Activated T-helper 1 cell treated with anti-CD3 and anti-CD28 coated beads, Interleukin-2, amount 50 U/mL, for 16 hours (primary cell): ENCODE results near the gene TCF12.

Experiments used
- DNase-seq, 2 donors: peaks; one replicate each; pipeline ENCODE4 v3.0.0-alpha.2; 2020; ENCODE audit warnings: low read depth in 1 of 2, low spot score in 1 of 2

Gene TCF12

DNA sequence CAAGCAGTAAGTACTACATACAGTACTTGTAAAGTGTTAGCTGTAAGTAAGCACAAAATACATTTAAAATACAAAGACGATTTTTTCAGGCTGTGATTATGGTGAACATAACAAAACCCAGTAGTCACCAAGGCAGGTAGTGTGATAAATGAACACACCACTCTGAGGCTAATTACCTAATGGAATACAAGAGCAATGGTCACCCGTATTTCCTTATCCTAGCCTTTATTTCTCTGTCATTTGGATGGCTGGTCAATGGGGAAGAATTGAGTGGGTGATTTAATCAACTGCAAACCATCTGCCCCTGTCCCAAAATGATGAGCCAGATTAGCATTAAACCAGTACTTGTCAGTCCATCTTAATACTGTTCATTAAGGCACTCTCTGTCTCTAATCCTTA, 368.7 kb downstream of the TCF12 start:
- no peak for DNase-seq

DNA sequence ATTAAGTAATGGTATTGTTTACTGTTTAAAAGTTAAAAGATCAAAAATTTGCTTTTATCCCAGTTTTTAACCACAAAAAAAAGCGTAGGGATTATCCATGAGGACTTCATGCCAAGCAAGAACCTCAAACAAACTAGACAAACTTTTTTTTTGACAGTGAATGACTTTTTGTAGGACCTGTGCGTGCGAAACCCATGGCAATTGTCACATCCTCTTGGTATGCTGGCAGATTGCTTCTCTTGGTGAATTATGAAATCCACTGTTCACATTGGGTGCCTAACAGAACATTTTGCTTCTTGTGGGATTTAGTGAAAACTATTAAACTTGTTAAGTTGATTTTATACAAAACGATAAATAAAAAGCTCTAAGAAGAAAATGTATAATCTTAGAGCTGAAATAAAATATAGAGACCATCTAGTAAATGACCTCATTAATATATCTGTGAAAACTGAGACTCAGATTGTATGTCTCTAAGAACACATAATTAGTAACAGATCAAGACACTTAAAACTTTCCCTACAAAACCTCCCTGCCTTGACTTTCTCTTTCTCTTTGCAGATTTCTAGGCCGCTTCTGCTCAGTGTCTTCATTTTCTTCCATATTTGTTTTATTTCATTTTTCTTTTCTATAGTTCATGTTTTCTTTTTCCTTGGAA, 370.6 kb downstream of the TCF12 start:
- DNase-seq = no peak

DNA sequence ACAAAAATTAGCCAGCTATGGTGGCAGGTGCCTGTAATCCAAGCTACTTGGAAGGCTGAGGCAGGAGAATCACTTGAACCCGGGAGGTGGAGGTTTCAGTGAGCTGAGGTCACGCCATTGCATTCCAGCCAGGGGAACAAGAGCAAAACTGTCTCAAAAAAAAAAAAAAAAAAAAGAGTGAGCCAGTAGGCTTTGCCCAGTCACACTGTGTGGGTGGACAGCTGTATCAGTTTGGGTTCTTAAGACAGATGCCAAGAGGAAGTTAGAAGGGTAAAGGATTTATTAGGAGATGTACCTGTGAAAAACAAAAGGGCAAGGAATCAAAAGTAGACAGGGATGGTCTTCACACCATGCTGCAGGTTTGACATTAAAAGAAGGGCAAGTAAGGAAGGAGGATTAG, 371.7 kb downstream of the TCF12 start:
- no peak for DNase-seq

DNA sequence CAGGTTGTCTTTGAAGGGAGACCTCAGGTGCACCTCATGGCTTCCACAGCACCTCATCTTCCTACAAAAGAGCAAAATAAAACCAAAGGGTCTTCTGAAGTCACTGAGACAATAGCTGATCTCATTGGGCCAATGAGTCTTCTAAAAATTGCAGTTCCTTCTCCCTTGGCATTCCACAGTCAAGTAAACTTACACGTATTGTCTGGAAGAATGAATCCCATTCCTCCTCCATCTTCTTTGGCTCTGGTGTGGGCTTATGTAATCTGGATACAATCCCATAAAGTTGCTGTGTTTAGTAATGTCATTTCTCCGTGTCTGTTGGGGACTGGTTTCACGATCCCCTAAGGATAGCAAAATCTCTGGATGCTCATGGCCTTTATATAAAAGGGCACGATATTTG, 372.4 kb downstream of the TCF12 start:
- no peak for DNase-seq

DNA sequence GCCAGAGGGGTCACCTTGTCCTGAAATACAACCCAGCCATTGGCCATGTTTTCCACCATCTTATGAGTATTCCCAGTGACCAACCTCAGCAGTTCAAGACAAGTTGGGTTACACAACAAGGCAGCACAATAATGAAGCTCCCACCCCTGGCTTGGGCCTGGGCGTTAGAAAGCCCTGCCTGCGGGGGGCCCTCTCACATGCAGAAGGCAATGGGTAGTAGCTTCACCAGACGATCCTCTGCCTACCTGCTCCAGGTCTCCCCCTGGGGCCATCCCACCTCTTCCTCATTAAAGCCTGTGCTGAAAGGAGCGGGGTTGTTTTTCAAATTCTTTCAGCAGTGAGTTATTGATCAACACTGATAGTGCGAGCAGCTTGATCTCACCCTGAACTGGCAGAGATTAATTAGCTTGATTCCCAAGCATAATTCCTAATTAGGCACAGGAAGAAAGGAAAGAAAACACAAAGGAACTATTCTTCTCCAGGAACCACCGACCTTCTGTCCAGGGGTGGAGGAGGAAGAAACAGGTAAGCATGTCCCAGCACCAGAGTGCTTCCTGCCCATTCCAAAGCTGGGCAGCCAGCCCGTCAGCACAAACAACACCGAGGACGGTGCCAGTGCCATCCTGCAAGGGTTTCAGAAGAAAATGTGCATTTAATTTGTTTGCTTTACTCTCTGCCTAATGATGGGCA, 378.2 kb downstream of the TCF12 start:
- DNase-seq = no peak

DNA sequence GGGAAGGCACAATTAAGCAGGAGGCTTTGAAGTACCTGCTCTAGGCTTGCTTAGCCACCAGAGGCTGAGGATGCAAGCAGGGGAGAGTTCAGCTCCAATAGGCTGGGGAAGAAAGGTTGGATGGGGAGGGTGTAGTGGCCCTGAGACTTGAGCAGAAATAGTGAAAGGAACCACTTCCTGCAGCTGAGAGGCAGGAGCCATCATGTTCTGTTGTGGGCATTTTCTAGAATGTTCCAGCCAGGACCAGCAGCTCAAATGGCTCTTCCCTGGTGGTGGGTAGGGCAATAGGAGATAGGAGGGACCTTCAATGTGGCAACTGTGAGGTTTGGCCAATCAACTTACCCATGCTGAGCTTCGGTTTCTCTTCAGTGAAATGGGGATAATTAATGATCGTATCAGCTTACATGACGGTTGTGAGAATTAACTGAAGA, 378.7 kb downstream of the TCF12 start:
- DNase-seq = no peak

DNA sequence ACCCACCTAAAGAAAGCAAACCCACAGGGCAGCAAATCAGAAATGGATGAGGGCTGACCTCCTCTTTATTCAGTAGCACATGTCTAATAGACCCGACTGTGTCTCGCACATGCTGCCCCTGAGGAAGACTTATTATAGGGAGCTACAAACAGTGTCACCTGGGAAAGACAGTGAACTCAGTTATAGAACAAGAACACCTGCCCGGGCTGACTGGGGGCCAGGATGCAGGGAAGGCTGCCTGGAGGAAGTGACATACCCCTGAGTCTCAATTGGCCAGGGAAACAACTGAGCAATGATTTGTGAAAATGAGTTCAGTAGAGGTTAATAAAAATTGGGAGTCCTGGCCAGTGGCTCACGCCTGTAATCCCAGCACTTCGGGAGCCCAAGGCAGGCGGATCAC, 379.2 kb downstream of the TCF12 start:
- DNase-seq = no peak

DNA sequence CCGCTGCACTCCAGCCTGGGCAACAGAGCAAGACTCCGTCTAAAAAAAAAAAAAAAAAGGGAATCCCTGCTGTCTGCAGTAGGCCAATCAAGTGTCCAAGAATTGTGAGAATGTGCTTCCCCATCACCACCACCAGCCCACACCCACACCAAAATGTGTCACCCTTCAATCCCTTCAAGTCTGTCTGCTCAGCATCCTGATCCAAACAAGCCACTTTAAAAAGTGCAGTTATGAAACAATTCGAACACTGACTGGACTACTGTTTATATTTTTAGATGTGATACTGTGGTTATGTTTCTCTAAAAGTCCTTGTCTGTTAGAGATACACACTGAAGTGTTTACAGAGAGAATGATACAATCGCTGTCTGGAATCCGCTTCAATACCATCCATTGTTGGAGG, 379.8 kb downstream of the TCF12 start:
- no peak for DNase-seq

DNA sequence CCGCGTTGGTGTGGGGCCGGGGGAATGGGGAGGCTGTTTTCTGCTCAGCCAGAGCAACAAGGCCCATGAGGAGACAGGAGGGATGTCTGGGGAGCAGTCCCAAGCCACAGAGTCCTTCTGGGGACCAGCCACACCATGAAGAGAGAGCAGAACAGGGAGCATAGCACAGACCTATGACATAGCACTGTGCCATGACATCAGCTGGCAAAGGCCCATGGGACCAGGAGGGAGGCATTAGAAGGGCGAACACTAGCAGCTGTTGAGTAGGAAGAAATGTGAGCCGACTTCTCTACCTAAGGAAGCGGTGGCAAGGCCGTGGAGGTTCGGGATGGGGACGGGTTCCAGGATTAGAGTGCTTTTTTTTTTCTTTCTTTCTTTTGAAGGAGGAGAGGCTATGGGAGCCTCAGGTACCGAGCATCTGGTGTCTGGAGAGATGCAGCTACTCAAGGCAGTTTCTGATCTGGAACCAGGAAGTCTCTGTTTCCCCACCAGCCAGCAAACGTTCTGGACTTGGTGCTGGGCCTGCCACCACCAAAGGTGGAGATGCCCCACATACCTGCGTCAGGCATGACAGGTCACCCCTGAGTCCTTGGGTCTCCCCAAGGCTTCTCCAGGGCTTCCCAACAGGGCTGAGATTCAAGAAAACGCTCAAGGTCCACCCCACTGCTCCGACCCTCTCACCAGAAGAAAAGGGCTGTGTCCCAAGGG, 380.6 kb downstream of the TCF12 start:
- no peak for DNase-seq

DNA sequence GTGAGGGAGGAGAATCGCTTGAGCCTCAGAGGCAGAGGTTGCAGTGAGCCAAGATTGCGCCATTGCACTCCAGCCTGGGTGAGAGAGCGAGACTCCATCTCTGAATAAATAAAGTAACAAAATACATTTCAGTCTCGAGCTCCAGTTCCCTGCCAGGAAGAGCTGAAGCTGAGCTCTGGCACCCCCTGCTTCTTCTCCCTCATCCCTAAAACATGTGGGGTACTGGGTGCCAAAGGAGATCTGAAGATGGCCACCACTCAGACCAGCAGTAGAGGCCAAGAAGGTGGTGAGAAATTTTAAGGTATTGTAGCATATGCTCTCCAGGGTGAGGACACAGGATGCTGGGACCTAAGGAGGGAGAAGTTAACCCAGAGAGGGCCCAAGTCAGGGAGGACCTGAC, 382.9 kb downstream of the TCF12 start:
- no peak for DNase-seq

DNA sequence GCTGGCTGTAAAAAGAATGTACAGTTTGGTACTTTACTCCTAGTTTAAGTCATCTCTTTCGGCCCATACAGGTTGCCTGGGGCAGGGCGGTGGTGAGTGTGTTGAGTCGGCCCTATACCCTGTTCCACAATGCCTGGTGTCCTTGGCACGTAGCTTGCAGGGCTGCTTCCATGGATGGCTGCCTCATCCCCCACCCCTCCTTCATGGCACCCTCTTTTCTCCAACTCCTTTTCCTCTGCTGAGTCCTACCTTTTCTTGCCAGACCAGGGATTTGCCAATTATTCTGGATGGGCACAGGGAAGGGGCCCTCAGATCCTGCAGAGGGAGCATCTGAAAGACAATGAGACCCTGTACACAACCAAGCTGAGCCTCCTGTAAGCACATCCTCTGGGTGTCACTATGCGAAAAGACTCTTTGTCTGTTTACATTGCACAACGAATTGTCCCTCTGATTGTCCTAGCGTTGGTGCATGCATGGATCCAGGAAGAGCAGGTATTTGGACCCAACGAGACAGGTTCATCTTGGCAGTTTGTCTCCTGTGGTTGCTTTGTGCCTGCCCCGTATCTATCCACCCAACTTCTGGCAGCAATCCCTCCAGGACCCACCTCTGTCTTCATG, 384.3 kb downstream of the TCF12 start:
- no peak for DNase-seq

DNA sequence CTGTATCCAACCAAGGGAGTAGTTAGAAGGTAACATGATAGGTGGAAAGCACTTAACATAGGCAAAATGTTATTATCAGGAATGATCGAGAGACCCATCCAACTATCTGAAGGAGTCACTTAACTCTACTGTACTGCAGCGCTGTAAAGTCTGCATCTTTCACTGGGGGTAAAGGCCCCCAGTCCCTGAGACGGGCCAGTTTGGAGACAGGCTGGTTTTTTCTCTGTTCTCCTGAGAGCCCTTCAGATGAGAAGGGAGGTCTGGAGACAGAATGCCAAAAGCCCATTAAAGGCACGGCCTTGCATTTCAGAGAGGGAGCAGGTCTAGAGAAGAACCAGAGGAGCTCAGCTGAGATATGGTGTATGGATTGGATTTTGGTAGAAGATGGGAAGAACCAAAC, 386.6 kb downstream of the TCF12 start:
- DNase-seq = no peak

DNA sequence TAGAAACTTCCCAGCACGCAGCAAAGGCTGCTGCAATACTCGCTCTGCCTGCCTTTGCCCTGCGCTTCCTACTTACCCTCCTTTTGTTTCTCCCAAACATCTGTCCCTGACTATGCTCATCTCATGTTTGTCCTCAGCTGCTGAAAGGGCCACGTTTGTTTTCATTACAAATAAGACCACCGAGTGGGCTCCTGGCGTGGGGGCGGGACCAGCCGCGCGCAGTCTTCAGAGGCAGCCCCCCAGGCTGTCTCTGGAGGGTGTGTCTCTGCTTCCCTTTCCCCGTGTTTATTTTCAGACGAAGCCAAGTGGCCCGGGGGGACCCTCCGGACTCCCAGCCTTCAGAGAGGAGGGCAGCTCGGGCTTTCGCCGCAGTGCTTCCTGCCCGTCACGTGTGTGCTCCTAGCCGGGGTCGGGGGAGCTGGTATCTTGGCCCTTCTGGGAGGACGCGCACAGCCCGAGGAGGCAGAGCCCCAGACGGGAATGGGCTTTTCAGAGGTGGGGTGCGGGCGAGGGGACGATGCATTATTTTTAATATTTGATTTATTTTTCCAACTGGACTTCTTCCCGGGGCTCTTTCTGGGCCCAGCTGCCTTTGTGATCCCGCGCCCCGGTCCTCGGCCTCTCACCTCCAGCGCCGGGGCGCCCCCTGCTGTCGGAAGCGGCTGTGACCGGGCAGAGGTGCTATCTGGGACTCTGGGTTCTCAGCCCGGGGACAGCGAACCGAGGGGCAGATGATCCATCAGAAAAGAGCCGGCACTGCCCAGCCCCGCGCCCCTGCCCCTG, 387.9 kb downstream of the TCF12 start:
- peak; percentile 71 to 75 for DNase-seq

DNA sequence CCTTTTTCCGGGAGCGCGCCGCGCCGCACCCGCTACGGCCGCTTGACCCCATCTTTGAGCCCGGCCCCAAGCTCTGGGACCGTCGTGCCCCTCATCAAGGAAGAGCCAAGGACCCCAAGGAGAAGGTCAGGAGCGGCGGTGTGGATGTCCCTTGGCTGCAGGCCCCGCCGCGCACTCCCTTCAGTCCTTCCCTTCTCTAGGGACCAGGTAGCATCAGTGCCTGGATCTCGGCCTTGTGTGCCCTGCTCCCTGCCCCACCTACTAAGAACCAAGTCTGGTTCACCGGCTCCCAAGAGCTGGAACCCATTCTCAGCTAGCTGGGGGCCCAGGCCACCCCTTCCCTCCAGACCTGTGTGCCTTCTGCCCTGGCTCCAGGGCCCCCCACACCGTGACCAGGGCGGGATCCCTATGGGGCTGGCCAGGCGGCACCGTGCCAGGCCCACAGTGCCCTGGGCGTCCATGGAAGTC, 388.5 kb downstream of the TCF12 start:
- no peak for DNase-seq

DNA sequence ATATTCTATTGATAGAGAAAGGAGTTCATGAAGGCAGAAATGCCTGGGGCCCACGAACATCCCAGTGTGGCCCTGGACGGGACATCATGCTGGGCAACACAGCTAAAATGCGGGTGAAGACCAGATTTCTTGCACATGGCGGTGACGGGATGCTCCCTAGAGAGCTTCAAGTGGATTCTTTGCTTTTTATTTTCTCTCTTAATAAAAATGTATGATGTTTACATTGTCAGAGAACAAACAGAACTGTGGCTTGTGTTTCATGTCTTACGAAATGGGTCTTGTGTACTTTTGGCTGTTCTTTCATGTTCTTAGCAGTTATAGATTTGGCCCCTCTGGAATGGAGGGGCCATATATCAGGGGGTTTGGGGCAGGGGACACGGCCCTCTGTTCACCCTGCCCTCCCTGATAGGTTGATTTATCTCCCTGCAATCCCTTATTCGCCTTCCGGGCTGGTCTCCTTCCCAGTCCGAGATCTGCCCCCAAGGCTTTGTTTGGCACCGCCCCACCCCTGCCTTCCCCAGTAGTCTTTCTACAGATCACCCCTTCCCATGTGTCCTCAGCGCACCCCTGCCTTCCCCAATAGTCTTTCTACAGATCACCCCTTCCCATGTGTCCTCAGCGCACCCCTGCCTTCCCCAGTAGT, 389.2 kb downstream of the TCF12 start:
- no peak for DNase-seq

DNA sequence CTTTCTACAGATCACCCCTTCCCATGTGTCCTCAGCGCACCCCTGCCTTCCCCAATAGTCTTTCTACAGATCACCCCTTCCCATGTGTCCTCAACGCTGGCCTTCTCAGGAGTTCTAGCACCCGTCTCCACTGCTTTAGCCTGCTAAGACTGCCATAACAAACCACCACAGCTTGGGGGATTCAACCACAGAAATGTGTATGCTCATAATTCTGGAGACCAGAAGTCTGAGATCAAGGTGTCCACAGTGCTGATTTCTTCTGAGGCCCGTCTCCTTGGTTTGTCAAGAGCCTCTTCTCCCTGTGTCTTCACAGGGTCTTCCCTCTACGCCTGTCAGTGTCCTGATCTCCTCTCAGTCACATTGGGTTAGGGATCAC, 389.7 kb downstream of the TCF12 start:
- DNase-seq = no peak

DNA sequence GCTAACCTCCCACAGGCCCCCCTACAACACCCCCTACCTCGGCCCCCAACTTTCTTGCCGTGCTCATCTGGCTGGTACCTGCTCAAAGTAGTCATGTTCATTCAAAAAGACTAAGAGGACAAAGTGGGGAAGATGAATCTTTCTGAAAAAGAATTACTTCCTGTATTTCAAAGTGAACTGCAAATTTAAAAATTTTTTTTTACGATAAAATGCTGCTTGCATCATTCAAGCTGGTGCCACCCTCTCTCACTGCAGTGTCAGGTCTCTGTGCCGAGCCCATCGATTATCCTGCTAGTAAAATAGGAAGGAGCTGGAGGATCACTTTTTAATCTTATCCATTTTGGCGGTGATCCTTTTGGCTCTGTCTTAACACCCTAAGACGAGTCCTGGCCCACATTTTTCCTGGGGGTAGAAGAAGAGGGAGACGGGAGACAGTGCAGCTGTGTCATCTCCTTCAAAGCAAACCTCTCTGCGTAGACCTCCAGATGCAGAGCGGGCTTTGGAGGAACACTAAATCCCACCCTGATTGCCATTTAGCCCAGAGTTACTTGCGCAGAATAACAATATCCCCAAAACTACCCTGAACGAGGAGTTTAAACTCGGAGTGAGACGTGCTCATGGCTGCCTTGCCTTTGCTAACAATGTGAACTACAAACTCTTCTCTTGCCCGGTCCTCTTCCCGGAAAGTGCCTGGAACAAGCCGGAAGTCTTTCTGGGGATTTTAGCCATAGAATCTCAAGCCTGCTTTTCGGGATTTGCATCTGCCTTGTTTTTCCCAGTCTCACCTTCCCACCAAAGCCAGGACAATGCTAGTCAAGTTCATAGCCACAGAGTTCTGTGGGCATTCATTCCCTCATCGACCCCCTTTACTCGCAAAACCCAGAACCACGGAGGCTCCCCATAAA, 391.7 kb downstream of the TCF12 start:
- no peak for DNase-seq

DNA sequence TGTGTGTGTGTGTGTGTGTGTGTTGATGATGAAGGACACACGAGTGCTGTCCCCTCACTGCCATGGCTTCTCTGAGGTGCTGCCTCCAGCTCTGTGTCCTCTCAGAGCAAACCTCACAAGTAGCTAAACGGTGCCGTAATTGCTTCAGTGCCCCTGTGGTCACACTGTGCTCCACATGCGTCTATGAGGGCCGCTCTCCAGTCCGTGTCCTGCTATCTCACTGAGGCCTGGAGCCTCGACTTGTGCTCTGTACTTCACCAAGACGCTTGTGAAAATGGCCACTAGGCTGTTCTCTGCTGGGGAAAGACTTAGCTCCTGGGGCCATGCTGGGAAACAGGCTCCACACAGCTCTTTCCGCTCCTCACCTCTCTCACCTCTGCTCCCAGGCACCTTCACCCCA, 392.4 kb downstream of the TCF12 start:
- no peak for DNase-seq

DNA sequence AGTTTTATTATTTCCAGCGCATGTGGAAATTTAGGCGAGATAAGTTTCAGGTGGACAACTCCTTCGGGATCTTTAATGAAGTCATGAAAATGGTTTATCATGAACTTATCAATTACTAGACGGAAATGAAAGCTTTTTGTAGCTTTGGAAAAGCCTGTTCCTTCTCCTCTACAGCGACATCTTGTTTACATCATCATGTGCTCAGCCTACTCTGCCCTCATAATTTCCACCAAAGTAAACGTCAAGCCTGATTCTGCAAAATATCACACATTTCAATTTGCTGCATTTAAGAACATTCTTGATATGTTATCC, 393.5 kb downstream of the TCF12 start:
- DNase-seq = no peak
